OCI-LY3 (cell line): ENCODE results near the gene MTHFD1L.

Experiments used
- CTCF ChIP-seq: fragments of 200-600, 300-600 bp; sonication (generic); IDR thresholded peaks from 2 replicates; pipeline ENCODE4 v1.5.1; 2014; ENCODE audit warnings: antibody characterized with exemption, low read length, low read depth
- EZH2phosphoT487 ChIP-seq: fragments of 200-600 bp; shearing (Covaris generic); IDR thresholded peaks from 2 replicates; pipeline ENCODE4 v1.6.1; 2018; ENCODE audit warnings: antibody characterized with exemption, mixed run types, low read depth

- TF ChIP-seq CTCF: no peak
- TF ChIP-seq EZH2phosphoT487: no peak
These were observed 101.9 kb downstream of the MTHFD1L start for GRCh38 chr6:150967381-150967780.
